SK-N-SH (cell line): ENCODE data around the gene GP1BA.

Source experiments
- CTCF ChIP-seq: fragments of 200-600 bp; sonication (generic); IDR thresholded peaks from 2 replicates; pipeline ENCODE4 v1.6.1; 2017; ENCODE audit warnings: antibody characterized with exemption, mild to moderate bottlenecking, moderate library complexity
- EZH2phosphoT487 ChIP-seq: fragments of 200-600 bp; sonication (generic); IDR thresholded peaks from 2 replicates; pipeline ENCODE4 v1.6.1; 2017; ENCODE audit warnings: low read depth, mixed run types, mild to moderate bottlenecking, antibody characterized with exemption, moderate library complexity, borderline replicate concordance
- IRF3 ChIP-seq: fragments of 150-350 bp; IDR thresholded peaks from 2 replicates; pipeline ENCODE4 v1.6.1; 2016; ENCODE audit warnings: mild to moderate bottlenecking, low read depth, low read length
- MAX ChIP-seq: IDR thresholded peaks from 2 replicates; pipeline ENCODE4 v1.4.0; 2012; ENCODE audit warnings: low read depth
- POLR2AphosphoS5 ChIP-seq: IDR thresholded peaks from 2 replicates; pipeline ENCODE4 v1.6.1; 2012; ENCODE audit warnings: low read depth, low read length
- RCOR1 ChIP-seq: fragments of 150-350 bp; IDR thresholded peaks from 2 replicates; pipeline ENCODE4 v1.6.1; 2017; ENCODE audit warnings: antibody characterized with exemption, low read length
- REST ChIP-seq: IDR thresholded peaks from 2 replicates; pipeline ENCODE4 v1.6.1; 2012; ENCODE audit warnings: mild to moderate bottlenecking, low read depth, low read length, moderate library complexity
- SIN3A ChIP-seq: IDR thresholded peaks from 2 replicates; pipeline ENCODE4 v1.6.1; 2012; ENCODE audit warnings: low read depth, mild to moderate bottlenecking, low read length, moderate library complexity, borderline replicate concordance
- USF2 ChIP-seq: fragments of 150-350 bp; IDR thresholded peaks from 2 replicates; pipeline ENCODE4 v1.6.1; 2017; ENCODE audit warnings: antibody characterized with exemption, low read length, low read depth, borderline replicate concordance

- no peak for TF ChIP-seq POLR2AphosphoS5
- no peak for TF ChIP-seq REST
- TF ChIP-seq IRF3: no peak
- TF ChIP-seq EZH2phosphoT487: no peak
- peak; percentile 85; the same call in 1 of the 2 replicates for TF ChIP-seq MAX
- no peak for TF ChIP-seq CTCF
- no peak for TF ChIP-seq USF2
- peak; percentile 46; the same call in 1 of the 2 replicates for TF ChIP-seq SIN3A
- TF ChIP-seq RCOR1: no peak
Measured at GRCh38 chr17:4949321-4950074, 17.4 kb downstream of the GP1BA start.
